ENCODE measurements around the gene EREG. TPM values are rescaled to one million over a fixed set of nuclear protein-coding genes. Genes with fewer than 3 reads are reported as not detected.

Gene EREG
- total and polyA plus RNA-seq, 2 of the 8 experiments (the other 6 are each of a cell fraction or from before 2014, with no cell fraction given) = not detected

- TF ChIP-seq, protein P1, sequence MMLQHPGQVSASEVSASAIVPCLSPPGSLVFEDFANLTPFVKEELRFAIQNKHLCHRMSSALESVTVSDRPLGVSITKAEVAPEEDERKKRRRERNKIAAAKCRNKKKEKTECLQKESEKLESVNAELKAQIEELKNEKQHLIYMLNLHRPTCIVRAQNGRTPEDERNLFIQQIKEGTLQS (IDR thresholded peaks at IDR 0.05; ENCODE audit: insufficient read depth, low read depth, low read length) = no peak
- TF ChIP-seq GABPA (IDR thresholded peaks at IDR 0.05; ENCODE audit: borderline replicate concordance, insufficient read depth, low read length) = no peak
These were observed 46.7 kb upstream of the EREG start (continued) for GRCh38 chr4:74318276-74318675.
